Hepatocyte (in vitro differentiated cells): ENCODE measurements around the gene MOG. TPM values are rescaled to one million over a fixed set of nuclear protein-coding genes. Genes with fewer than 3 reads are reported as not detected.

Experiments used
- DNase-seq: peaks from one replicate; pipeline ENCODE4 v3.0.0-alpha.2; 2016; ENCODE audit warnings: low spot score
- H2AFZ ChIP-seq: fragments of 200-600 bp; sonication (generic); 2 replicates; pipeline ENCODE4 v1.6.0; 2016; ENCODE audit warnings: antibody characterized with exemption, mild to moderate bottlenecking
- H3K27ac ChIP-seq: fragments of 200-600 bp; sonication (generic); 2 replicates; pipeline ENCODE4 v1.5.1; 2016; ENCODE audit warnings: mild to moderate bottlenecking
- H3K27me3 ChIP-seq: fragments of 200-600 bp; sonication (generic); 2 replicates; pipeline ENCODE4 v1.6.1; 2016
- H3K36me3 ChIP-seq: fragments of 200-600 bp; sonication (generic); replicated peaks from 2 replicates; pipeline ENCODE4 v1.5.1; 2016; ENCODE audit warnings: low read depth; ENCODE audit not compliant: insufficient read depth
- H3K4me1 ChIP-seq: fragments of 200-600 bp; sonication (generic); 2 replicates; pipeline ENCODE4 v1.5.1; 2016; ENCODE audit warnings: mild to moderate bottlenecking, moderate library complexity; ENCODE audit not compliant: insufficient read depth
- H3K4me2 ChIP-seq: fragments of 200-600 bp; sonication (generic); 2 replicates; pipeline ENCODE4 v1.6.0; 2016
- H3K4me3 ChIP-seq: fragments of 200-600 bp; sonication (generic); 2 replicates; pipeline ENCODE4 v1.5.1; 2016; ENCODE audit warnings: mild to moderate bottlenecking
- H3K79me2 ChIP-seq: fragments of 200-600 bp; sonication (generic); 2 replicates; pipeline ENCODE4 v1.6.0; 2017; ENCODE audit warnings: mild to moderate bottlenecking
- H3K9me2 ChIP-seq: fragments of 200-600 bp; sonication (generic); replicated peaks from 2 replicates; pipeline ENCODE4 v1.6.0; 2017; ENCODE audit warnings: mild to moderate bottlenecking; ENCODE audit not compliant: insufficient read depth
- H3K9me3 ChIP-seq: fragments of 200-600 bp; sonication (generic); 2 replicates; pipeline ENCODE4 v1.5.1; 2016; ENCODE audit warnings: low read depth, mild to moderate bottlenecking
- H4K20me1 ChIP-seq: fragments of 200-600 bp; sonication (generic); 2 replicates; pipeline ENCODE4 v1.6.0; 2016; ENCODE audit warnings: mild to moderate bottlenecking; ENCODE audit not compliant: insufficient read depth, poor library complexity, severe bottlenecking
- EZH2 ChIP-seq: fragments of 200-600 bp; sonication (generic); IDR thresholded peaks from 2 replicates; pipeline ENCODE4 v1.6.1; 2016; ENCODE audit warnings: antibody characterized with exemption, mild to moderate bottlenecking, borderline replicate concordance
- EZH2phosphoT487 ChIP-seq: fragments of 200-600 bp; sonication (generic); IDR thresholded peaks from one replicate; pipeline ENCODE4 v1.6.1; 2018; ENCODE audit warnings: antibody characterized with exemption, mild to moderate bottlenecking, low read depth, moderate library complexity; ENCODE audit not compliant: unreplicated experiment, severe bottlenecking
- WGBS: methylation state at CpG from one replicate; pipeline ENCODE4 v1.1.6; 2016; ENCODE audit warnings: low lambda C conversion rate; ENCODE audit errors: missing lambda C conversion rate; 5-methylcytosine and 5-hydroxymethylcytosine counted together
- polyA plus RNA-seq: library from polyadenylated mRNA; unstranded; fragments of >200 nt; fragmentation: Nextera tagmentation; extraction: Ambion mirVana; gene quantifications from 2 replicates; pipeline ENCODE4 v1.2.1, GENCODE V29; 2016
- total RNA-seq: library from RNA; depleted of rRNA; stranded (reverse); fragments of >200 nt; gene quantifications from 2 replicates; pipeline ENCODE4 v1.2.3, GENCODE V29; 2014
- TF ChIP-seq, protein P1 (sequence below): fragments of 200-600 bp; sonication (generic); IDR thresholded peaks from 2 replicates; pipeline ENCODE4 v1.5.1; 2016; ENCODE audit warnings: antibody characterized with exemption, mild to moderate bottlenecking; ENCODE audit not compliant: poor library complexity

The MOG gene
- total and polyA plus RNA-seq, 2 experiments from 2014 or later = not detected

DNA sequence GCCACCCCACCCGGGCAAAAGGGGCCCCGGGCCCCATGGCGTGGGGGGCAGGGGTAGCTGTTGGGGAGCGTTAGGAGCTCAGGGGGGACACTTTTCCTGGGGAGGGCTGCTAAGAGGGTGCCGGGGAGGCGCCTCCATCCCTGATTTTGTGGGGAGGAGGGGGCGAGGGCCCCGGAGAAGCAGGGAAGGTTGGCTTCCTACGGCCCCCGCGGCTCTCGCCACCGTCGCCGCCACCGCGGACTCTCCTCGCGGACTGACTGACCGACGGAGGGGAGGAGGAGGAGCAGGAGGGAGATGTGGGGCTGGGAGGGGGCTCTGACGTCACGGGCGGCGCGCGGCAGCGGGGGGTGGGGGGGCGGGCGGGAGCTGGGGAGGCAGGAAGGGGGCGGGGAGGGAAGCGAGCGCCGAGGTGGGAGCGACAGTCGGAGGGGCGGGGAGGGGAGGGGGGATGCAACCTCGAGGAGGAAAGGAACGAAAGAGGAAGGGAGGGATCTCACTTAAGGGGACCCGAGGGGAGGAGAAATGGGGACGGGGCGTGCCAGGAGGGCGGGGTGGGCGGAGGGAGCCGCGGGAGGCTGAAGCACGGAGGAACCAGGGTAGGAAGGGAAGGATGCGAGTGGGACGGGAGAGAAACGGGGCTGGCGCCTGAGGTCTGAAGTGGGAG, 29.0 kb upstream of the MOG start:
- peak; percentile 77 for DNase-seq
- 5% methylated on average over 3 of the region's 51 CpGs for WGBS

DNA sequence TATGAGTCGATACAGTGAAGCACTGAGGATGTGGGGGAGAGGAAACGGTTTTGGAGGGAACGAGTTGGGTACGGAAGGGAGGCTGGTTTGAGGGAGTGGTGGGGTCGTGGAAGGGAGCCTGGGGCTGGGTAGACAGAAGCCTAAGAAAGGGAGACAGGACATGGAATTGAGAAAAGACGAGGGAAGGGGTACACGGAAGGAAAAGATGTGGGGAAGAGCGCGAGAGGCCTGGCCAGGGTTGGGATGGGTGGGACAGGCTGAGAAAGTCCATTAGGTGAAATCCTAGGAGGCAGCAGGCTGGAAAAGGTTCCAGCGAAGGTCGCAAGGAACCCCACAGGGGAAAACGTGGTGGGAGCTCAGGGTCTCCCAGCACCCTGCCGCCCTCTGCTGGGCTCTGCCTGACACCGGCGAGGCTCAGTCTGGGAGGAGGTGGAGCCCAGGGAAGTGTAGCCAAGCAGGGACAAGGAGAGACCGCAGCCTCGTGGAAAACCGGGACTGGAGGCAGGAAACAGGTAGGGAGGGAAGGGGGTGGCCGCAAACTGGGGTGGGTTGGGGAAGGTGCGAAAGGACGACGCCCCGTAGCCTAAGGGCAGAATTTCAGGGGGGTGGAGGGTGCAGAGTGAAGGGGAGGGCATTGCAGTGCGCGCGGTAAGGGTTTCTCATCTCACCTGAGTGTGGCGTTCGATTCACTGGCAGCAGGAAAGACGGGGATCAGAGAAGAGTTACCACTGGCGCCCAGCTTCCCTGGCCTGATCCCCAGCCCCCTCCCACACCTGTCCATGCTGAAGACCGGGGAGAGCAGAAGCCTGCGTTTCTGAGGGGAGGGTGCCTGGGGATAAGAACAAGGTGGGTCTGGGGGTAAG, 28.2 kb upstream of the MOG start:
- Histone ChIP-seq H3K9me3 (no peaks in the 10 kb centered on the region), H3K36me3 (no peaks in the 10 kb centered on the region), H3K4me2 (peak overlapping the region; percentile 96), H2AFZ (peak overlapping the region; percentile 49), H3K9me2 (no peaks in the 10 kb centered on the region), H3K27me3 (peaks cover 13% of the 10 kb centered on the region), H3K4me1 (peaks cover 10% of the 10 kb centered on the region), H3K79me2 (no peaks in the 10 kb centered on the region), H3K27ac (peak overlapping the region; percentile 64), H3K4me3 (peak overlapping the region; percentile 49), H4K20me1 (no peaks in the 10 kb centered on the region)
- peak; percentile 91 for DNase-seq
- TF ChIP-seq, protein P1, sequence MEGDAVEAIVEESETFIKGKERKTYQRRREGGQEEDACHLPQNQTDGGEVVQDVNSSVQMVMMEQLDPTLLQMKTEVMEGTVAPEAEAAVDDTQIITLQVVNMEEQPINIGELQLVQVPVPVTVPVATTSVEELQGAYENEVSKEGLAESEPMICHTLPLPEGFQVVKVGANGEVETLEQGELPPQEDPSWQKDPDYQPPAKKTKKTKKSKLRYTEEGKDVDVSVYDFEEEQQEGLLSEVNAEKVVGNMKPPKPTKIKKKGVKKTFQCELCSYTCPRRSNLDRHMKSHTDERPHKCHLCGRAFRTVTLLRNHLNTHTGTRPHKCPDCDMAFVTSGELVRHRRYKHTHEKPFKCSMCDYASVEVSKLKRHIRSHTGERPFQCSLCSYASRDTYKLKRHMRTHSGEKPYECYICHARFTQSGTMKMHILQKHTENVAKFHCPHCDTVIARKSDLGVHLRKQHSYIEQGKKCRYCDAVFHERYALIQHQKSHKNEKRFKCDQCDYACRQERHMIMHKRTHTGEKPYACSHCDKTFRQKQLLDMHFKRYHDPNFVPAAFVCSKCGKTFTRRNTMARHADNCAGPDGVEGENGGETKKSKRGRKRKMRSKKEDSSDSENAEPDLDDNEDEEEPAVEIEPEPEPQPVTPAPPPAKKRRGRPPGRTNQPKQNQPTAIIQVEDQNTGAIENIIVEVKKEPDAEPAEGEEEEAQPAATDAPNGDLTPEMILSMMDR = peak; percentile 77
- TF ChIP-seq EZH2phosphoT487 = no peak
- under 1% methylated on average over 26 of the region's 32 CpGs for WGBS

More for the DNA sequence above, 29.0 kb upstream of the MOG start:
- H3K27ac ChIP-seq = peak overlapping the region; percentile 64
- H2AFZ ChIP-seq = peak overlapping the region; percentile 99
- TF ChIP-seq EZH2 = no peak
- TF ChIP-seq, protein P1 = no peak
- no peak for TF ChIP-seq EZH2phosphoT487
- no peaks in the 10 kb centered on the region for H3K79me2 ChIP-seq
- H3K27me3 ChIP-seq = peaks cover 13% of the 10 kb centered on the region
- H4K20me1 ChIP-seq = no peaks in the 10 kb centered on the region
- no peaks in the 10 kb centered on the region for H3K9me2 ChIP-seq
- H3K4me2 ChIP-seq = peak overlapping the region; percentile 96
- H3K9me3 ChIP-seq = no peaks in the 10 kb centered on the region
- peaks cover 10% of the 10 kb centered on the region for H3K4me1 ChIP-seq
- H3K36me3 ChIP-seq = no peaks in the 10 kb centered on the region
- peak overlapping the region; percentile 49 for H3K4me3 ChIP-seq

DNA sequence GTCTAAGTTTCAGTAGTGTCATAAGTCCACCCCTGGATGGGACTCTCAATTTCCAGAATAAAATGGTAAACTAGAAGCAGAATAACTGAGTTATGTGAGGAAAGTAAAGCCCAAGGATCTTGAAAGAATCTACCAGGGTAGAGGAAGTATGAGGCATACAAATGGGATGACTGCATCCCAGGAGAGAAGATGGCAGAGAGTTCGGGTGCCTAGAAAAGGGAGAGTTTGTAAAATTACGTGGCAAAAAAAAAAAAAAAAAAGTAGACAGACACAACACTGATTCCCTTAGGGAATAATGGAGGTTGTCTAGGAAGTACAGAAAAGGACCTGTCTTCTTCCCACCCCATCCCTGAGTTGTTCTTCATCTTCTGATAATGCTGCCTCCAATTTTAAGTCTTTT, 27.3 kb upstream of the MOG start:
- Histone ChIP-seq H3K36me3 (no peaks in the 10 kb centered on the region), H2AFZ (no peak overlapping the region), H3K27me3 (peaks cover 13% of the 10 kb centered on the region), H4K20me1 (no peaks in the 10 kb centered on the region), H3K9me3 (no peaks in the 10 kb centered on the region), H3K9me2 (no peaks in the 10 kb centered on the region), H3K4me3 (no peak overlapping the region), H3K4me2 (peak overlapping the region; percentile 96), H3K4me1 (peaks cover 16% of the 10 kb centered on the region), H3K79me2 (no peaks in the 10 kb centered on the region), H3K27ac (no peak overlapping the region)
- no peak for DNase-seq
- 92% methylated on average over 2 of the region's 2 CpGs for WGBS
- no peak for TF ChIP-seq EZH2

DNA sequence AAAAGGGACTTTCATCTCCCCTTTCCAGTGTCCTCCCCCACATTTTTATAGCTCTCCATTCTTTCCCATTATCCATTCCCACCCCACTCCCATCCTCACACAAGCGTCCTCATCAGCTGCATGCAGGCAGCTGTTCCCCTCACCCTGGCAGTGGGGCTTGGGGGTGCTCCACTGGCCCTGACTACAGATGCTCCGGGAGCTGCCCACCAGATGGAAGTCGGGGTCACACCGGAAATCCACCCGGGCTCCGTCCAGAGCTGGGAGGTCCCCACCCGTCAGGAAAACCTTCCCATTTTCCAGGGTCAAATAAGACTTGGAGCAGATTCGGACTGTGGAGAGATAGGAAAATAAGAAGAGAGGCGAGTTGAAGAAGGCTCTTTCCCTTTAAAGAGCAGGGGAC, 26.6 kb upstream of the MOG start:
- peaks cover 16% of the 10 kb centered on the region for H3K4me1 ChIP-seq
- 89% methylated on average over 9 of the region's 9 CpGs for WGBS

More for the DNA sequence above, 26.6 kb upstream of the MOG start:
- Histone ChIP-seq H3K4me2 (no peak overlapping the region), H3K79me2 (no peaks in the 10 kb centered on the region), H3K36me3 (no peaks in the 10 kb centered on the region), H3K27ac (no peak overlapping the region), H3K9me2 (no peaks in the 10 kb centered on the region), H3K4me3 (no peak overlapping the region), H3K9me3 (no peaks in the 10 kb centered on the region), H2AFZ (no peak overlapping the region), H3K27me3 (peaks cover 13% of the 10 kb centered on the region), H4K20me1 (no peaks in the 10 kb centered on the region)
- no peak for DNase-seq
- TF ChIP-seq EZH2 = no peak
- TF ChIP-seq, protein P1 = no peak
- TF ChIP-seq EZH2phosphoT487 = no peak
